ENCODE results near the gene OR2L13. TPM values are rescaled to one million over a fixed set of nuclear protein-coding genes. Genes with fewer than 3 reads are reported as not detected.
"Not testable (repeated sequence)": the region's sequence is repeated elsewhere in the genome, so short reads cannot be mapped to it uniquely, and the experiment has no call there.

Gene OR2L13
- total and polyA plus RNA-seq, 2 donors (not counting 1 experiment from before 2014, with no cell fraction given): 0.73 TPM; not detected in 1

GRCh38 chr1:248065071-248065470 is 29.9 kb upstream of the OR2L13 start:
- H3K27me3 Mint-ChIP-seq: no peaks in the 10 kb centered on the region
- no peak for ATAC-seq (ENCODE audit: low read depth)
- H3K27ac Mint-ChIP-seq: no peak overlapping the region
- Histone ChIP-seq H3K79me2 (ENCODE audit: control insufficient read depth, insufficient read depth, low read length) (no peaks in the 10 kb centered on the region), H3K9me3 (ENCODE audit: control extremely low read depth in 1 of 3, control insufficient read depth in 2 of 3, insufficient read depth in 1 of 3, low read length in 2 of 3) (peaks cover 0 to 2% (median 0%) of the 10 kb centered on the region in 3 donors), H4K20me1 (ENCODE audit: control insufficient read depth, insufficient read depth, low read length, poor library complexity, severe bottlenecking) (no peaks in the 10 kb centered on the region), H3K27me3 (replicated peaks in 1 of 4; ENCODE audit: control extremely low read depth in 1 of 4, control insufficient read depth in 3 of 4, insufficient read depth in 4 of 4, low read length in 3 of 4) (no peaks in the 10 kb centered on the region), H3K4me2 (replicated peaks; ENCODE audit: low read depth, low read length, poor library complexity, severe bottlenecking) (no peak overlapping the region), H3K9ac (ENCODE audit: low read length) (no peak overlapping the region), H3K36me3 (replicated peaks in 1 of 2; ENCODE audit: control extremely low read depth in 1 of 2, control insufficient read depth in 1 of 2, extremely low read depth in 1 of 2, insufficient read depth in 2 of 2, low read length in 1 of 2) (no peaks in the 10 kb centered on the region), H2AFZ (ENCODE audit: insufficient read depth, low read depth, low read length, poor library complexity, severe bottlenecking) (no peak overlapping the region), H3K4me3 (ENCODE audit: control extremely low read depth in 1 of 5, extremely low read depth in 1 of 5, insufficient read depth in 1 of 5, low read depth in 2 of 5, low read length in 4 of 5) (no peak overlapping the region), H3K4me1 (ENCODE audit: control insufficient read depth in 2 of 2, insufficient read depth in 2 of 2, low read length in 2 of 2) (no peaks in the 10 kb centered on the region), H3K27ac (ENCODE audit: low read length in 2 of 2) (no peak overlapping the region)
- ChIA-PET CTCF (no interaction called here), POLR2A (no interaction called here)
- H3K4me1 Mint-ChIP-seq: no peaks in the 10 kb centered on the region
- intact Hi-C loops (cut with micrococcal nuclease): no loop called here
- no peak for TF ChIP-seq CTCF (IDR thresholded peaks at IDR 0.05)
- no peak for TF ChIP-seq EZH2 (IDR thresholded peaks at IDR 0.05; ENCODE audit: borderline replicate concordance, insufficient read depth, low read depth, low read length, poor library complexity, severe bottlenecking)
- no CpG with 5 or more reads among the region's 2 CpGs for WGBS (ENCODE audit: insufficient coverage)
- H3K4me3 Mint-ChIP-seq: no peak overlapping the region
- H3K9me3 Mint-ChIP-seq (ENCODE audit: insufficient read depth): peaks cover 2% of the 10 kb centered on the region
- no peak for DNase-seq

GRCh38 chr1:248065604-248066003 is 29.4 kb upstream of the OR2L13 start:
- no peak overlapping the region for H3K27ac ChIP-seq (ENCODE audit: low read length in 2 of 2)
- H3K4me2 ChIP-seq (replicated peaks; ENCODE audit: low read depth, low read length, poor library complexity, severe bottlenecking): no peak overlapping the region
- H2AFZ ChIP-seq (ENCODE audit: insufficient read depth, low read depth, low read length, poor library complexity, severe bottlenecking): no peak overlapping the region
- no peak overlapping the region for H3K4me3 ChIP-seq (ENCODE audit: control extremely low read depth in 1 of 5, extremely low read depth in 1 of 5, insufficient read depth in 1 of 5, low read depth in 2 of 5, low read length in 4 of 5)
- H3K9ac ChIP-seq (ENCODE audit: low read length): no peak overlapping the region
- DNase-seq: no peak
- no peaks in the 10 kb centered on the region for H3K27me3 ChIP-seq (replicated peaks in 1 of 4; ENCODE audit: control extremely low read depth in 1 of 4, control insufficient read depth in 3 of 4, insufficient read depth in 4 of 4, low read length in 3 of 4)
- ChIA-PET CTCF (no interaction called here), POLR2A (no interaction called here)
- Mint-ChIP-seq H3K4me3 (no peak overlapping the region), H3K27me3 (no peaks in the 10 kb centered on the region), H3K9me3 (ENCODE audit: insufficient read depth) (peaks cover 2% of the 10 kb centered on the region), H3K27ac (no peak overlapping the region), H3K4me1 (no peaks in the 10 kb centered on the region)
- H3K4me1 ChIP-seq (ENCODE audit: control insufficient read depth in 2 of 2, insufficient read depth in 2 of 2, low read length in 2 of 2): no peaks in the 10 kb centered on the region
- no CpG with 5 or more reads among the region's 3 CpGs for WGBS (ENCODE audit: insufficient coverage)
- no peaks in the 10 kb centered on the region for H3K79me2 ChIP-seq (ENCODE audit: control insufficient read depth, insufficient read depth, low read length)
- no peak for TF ChIP-seq EZH2 (IDR thresholded peaks at IDR 0.05; ENCODE audit: borderline replicate concordance, insufficient read depth, low read depth, low read length, poor library complexity, severe bottlenecking)
- no peak for TF ChIP-seq CTCF (IDR thresholded peaks at IDR 0.05)
- intact Hi-C loops (cut with micrococcal nuclease): no loop called here
- ATAC-seq (ENCODE audit: low read depth): no peak
- H3K36me3 ChIP-seq (replicated peaks in 1 of 2; ENCODE audit: control extremely low read depth in 1 of 2, control insufficient read depth in 1 of 2, extremely low read depth in 1 of 2, insufficient read depth in 2 of 2, low read length in 1 of 2): no peaks in the 10 kb centered on the region
- H3K9me3 ChIP-seq (ENCODE audit: control extremely low read depth in 1 of 3, control insufficient read depth in 2 of 3, insufficient read depth in 1 of 3, low read length in 2 of 3): peaks cover 0 to 2% (median 0%) of the 10 kb centered on the region in 3 donors
- H4K20me1 ChIP-seq (ENCODE audit: control insufficient read depth, insufficient read depth, low read length, poor library complexity, severe bottlenecking): no peaks in the 10 kb centered on the region

GRCh38 chr1:248083864-248084263 is 11.1 kb upstream of the OR2L13 start:
- no CpG with 5 or more reads among the region's 17 CpGs for WGBS (ENCODE audit: insufficient coverage)
- H3K4me3 ChIP-seq (ENCODE audit: control extremely low read depth in 1 of 5, extremely low read depth in 1 of 5, insufficient read depth in 1 of 5, low read depth in 2 of 5, low read length in 4 of 5); POLR2A ChIA-PET; H3K27me3 ChIP-seq (replicated peaks in 1 of 4; ENCODE audit: control extremely low read depth in 1 of 4, control insufficient read depth in 3 of 4, insufficient read depth in 4 of 4, low read length in 3 of 4); H3K4me1 ChIP-seq (ENCODE audit: control insufficient read depth in 2 of 2, insufficient read depth in 2 of 2, low read length in 2 of 2); H3K27ac ChIP-seq (ENCODE audit: low read length in 2 of 2); DNase-seq; H3K36me3 ChIP-seq (replicated peaks in 1 of 2; ENCODE audit: control extremely low read depth in 1 of 2, control insufficient read depth in 1 of 2, extremely low read depth in 1 of 2, insufficient read depth in 2 of 2, low read length in 1 of 2); H3K4me3 Mint-ChIP-seq; H3K4me1 Mint-ChIP-seq; H3K79me2 ChIP-seq (ENCODE audit: control insufficient read depth, insufficient read depth, low read length); H3K9me3 Mint-ChIP-seq (ENCODE audit: insufficient read depth); H3K4me2 ChIP-seq (replicated peaks; ENCODE audit: low read depth, low read length, poor library complexity, severe bottlenecking); H2AFZ ChIP-seq (ENCODE audit: insufficient read depth, low read depth, low read length, poor library complexity, severe bottlenecking); H3K27ac Mint-ChIP-seq; H3K9ac ChIP-seq (ENCODE audit: low read length); H3K27me3 Mint-ChIP-seq; H3K9me3 ChIP-seq (ENCODE audit: control extremely low read depth in 1 of 3, control insufficient read depth in 2 of 3, insufficient read depth in 1 of 3, low read length in 2 of 3); CTCF ChIA-PET; intact Hi-C loops (cut with micrococcal nuclease); ATAC-seq (ENCODE audit: low read depth); H4K20me1 ChIP-seq (ENCODE audit: control insufficient read depth, insufficient read depth, low read length, poor library complexity, severe bottlenecking): not testable (repeated sequence)

Data from B cell (primary cell).